ENCODE measurements around the gene GOT1. TPM values are rescaled to one million over a fixed set of nuclear protein-coding genes. Genes with fewer than 3 reads are reported as not detected.

GOT1 gene
- total RNA-seq, 1 donor from 2014 or later: 26.9 TPM

GRCh38 chr10:99411546-99411945 lies 18.9 kb downstream of the GOT1 start:
- no peaks in the 10 kb centered on the region for H3K4me1 Mint-ChIP-seq (ENCODE audit: low read depth)
- peaks cover 15% of the 10 kb centered on the region for H3K36me3 Mint-ChIP-seq (ENCODE audit: insufficient read depth)
- TF ChIP-seq CTCF (IDR thresholded peaks at IDR 0.05; ENCODE audit: unreplicated experiment): no peak
- no peak overlapping the region for H3K4me3 Mint-ChIP-seq (ENCODE audit: low read depth)
- no peak for DNase-seq (ENCODE audit: low spot score, unreplicated experiment)
- peak overlapping the region; percentile 37 for H3K27ac Mint-ChIP-seq
- no peaks in the 10 kb centered on the region for H3K27me3 Mint-ChIP-seq
- H3K9me3 Mint-ChIP-seq (ENCODE audit: low read depth): no peaks in the 10 kb centered on the region

DNA sequence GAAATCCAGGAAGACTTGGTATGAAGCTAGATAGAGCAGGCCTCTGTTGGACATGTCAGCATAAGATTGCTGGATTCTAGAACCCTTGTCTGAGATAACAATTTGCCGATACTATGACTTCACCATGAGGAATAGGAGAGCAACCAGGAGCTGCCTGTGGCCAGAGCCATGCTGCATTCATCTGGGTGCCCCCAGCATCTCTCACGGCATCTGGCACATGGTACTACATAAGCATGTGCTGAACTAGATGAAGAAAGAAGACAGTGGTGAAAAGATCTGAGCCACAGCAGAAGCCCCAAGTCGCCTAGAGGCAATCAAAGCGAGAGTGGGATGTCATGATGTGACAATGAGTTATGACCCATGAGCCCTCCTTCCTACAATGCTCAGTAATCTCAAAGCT lies 19.5 kb downstream of the GOT1 start:
- no peak overlapping the region for H3K27ac Mint-ChIP-seq
- H3K9me3 Mint-ChIP-seq (ENCODE audit: low read depth): no peaks in the 10 kb centered on the region
- H3K4me1 Mint-ChIP-seq (ENCODE audit: low read depth): no peaks in the 10 kb centered on the region
- no peak overlapping the region for H3K4me3 Mint-ChIP-seq (ENCODE audit: low read depth)
- no peaks in the 10 kb centered on the region for H3K27me3 Mint-ChIP-seq
- TF ChIP-seq CTCF (IDR thresholded peaks at IDR 0.05; ENCODE audit: unreplicated experiment): no peak
- peaks cover 12% of the 10 kb centered on the region for H3K36me3 Mint-ChIP-seq (ENCODE audit: insufficient read depth)
- no peak for DNase-seq (ENCODE audit: low spot score, unreplicated experiment)

DNA sequence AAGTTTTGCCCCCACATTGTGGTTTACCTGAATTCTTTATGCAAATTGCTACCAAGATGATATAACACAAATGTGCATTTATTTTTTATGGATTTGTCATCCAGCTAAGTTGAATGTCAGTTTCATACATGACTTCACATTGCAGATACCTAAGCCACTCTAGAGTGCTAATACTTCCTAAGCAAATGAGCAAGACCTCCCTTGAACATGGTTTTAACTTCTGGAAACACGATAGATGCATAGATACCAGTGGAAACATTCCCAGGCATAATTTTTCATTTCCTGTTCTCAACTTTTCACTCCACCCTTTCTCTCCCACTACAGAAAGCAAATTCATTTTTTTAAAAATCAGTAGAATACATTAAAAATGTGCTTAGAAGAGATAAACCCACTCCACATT lies 20.3 kb downstream of the GOT1 start:
- H3K4me1 Mint-ChIP-seq (ENCODE audit: low read depth): no peaks in the 10 kb centered on the region
- no peaks in the 10 kb centered on the region for H3K27me3 Mint-ChIP-seq
- no peak for TF ChIP-seq CTCF (IDR thresholded peaks at IDR 0.05; ENCODE audit: unreplicated experiment)
- H3K27ac Mint-ChIP-seq: no peak overlapping the region
- DNase-seq (ENCODE audit: low spot score, unreplicated experiment): no peak
- no peaks in the 10 kb centered on the region for H3K9me3 Mint-ChIP-seq (ENCODE audit: low read depth)
- no peak overlapping the region for H3K4me3 Mint-ChIP-seq (ENCODE audit: low read depth)
- peaks cover 15% of the 10 kb centered on the region for H3K36me3 Mint-ChIP-seq (ENCODE audit: insufficient read depth)

DNA sequence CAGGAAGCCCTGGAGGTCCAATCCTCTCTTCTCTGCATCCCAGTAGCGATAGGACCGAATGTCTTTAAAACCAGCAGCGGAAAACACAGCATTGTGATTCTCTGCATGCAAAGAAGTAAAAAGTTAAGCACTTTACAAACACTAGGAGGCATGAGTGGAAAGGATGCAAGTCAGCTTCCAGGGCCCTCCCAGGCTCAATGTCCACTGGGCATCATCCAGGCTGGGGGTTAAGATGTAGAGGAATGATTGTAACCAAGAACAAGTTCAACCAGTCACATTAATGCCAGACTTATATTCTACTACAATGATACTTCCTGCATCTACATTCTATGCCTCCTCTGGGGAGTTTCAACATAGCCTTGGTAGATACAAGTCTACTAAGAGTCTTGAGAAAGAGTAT lies 24.3 kb downstream of the GOT1 start:
- H3K4me3 Mint-ChIP-seq (ENCODE audit: low read depth): no peak overlapping the region
- no peak for DNase-seq (ENCODE audit: low spot score, unreplicated experiment)
- peaks cover 19% of the 10 kb centered on the region for H3K36me3 Mint-ChIP-seq (ENCODE audit: insufficient read depth)
- no peaks in the 10 kb centered on the region for H3K27me3 Mint-ChIP-seq
- TF ChIP-seq CTCF (IDR thresholded peaks at IDR 0.05; ENCODE audit: unreplicated experiment): no peak
- no peak overlapping the region for H3K27ac Mint-ChIP-seq
- no peaks in the 10 kb centered on the region for H3K9me3 Mint-ChIP-seq (ENCODE audit: low read depth)
- no peaks in the 10 kb centered on the region for H3K4me1 Mint-ChIP-seq (ENCODE audit: low read depth)

DNA sequence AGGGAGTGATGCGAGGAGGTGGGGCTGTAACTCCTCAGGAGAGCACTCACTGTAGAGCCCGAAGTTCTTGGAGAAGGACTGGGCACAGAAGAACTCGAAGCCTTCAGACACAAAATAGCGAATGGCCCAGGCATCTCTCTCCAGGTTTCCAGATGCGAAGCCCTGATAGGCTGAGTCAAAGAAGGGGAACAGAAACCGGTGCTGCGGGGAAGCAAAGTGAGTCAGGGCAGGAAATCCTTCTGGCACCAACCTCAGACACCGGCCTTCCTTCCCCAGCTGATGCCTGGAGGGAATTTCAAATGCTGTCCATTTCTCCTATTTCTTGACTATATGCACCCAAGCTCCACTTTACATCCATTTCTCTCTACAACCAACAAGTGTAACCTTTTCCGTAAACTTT lies 26.8 kb downstream of the GOT1 start:
- no peak for TF ChIP-seq CTCF (IDR thresholded peaks at IDR 0.05; ENCODE audit: unreplicated experiment)
- peaks cover 17% of the 10 kb centered on the region for H3K36me3 Mint-ChIP-seq (ENCODE audit: insufficient read depth)
- no peaks in the 10 kb centered on the region for H3K9me3 Mint-ChIP-seq (ENCODE audit: low read depth)

More for the DNA sequence above, 26.8 kb downstream of the GOT1 start:
- H3K4me1 Mint-ChIP-seq (ENCODE audit: low read depth): no peaks in the 10 kb centered on the region
- no peak overlapping the region for H3K27ac Mint-ChIP-seq
- no peak for DNase-seq (ENCODE audit: low spot score, unreplicated experiment)
- H3K27me3 Mint-ChIP-seq: no peaks in the 10 kb centered on the region
- H3K4me3 Mint-ChIP-seq (ENCODE audit: low read depth): no peak overlapping the region

Measured in progenitor cell of endocrine pancreas (in vitro differentiated cells).